Measurements from ENCODE around the gene MYO1D.

MYO1D gene

GRCh38 chr17:32846143-32846542, 30.8 kb downstream of the MYO1D start:
- Histone ChIP-seq H3K36me3 (ENCODE audit: control insufficient read depth in 5 of 5, insufficient read depth in 5 of 5, low read length in 5 of 5) (no peaks in the 10 kb centered on the region), H3K27me3 (ENCODE audit: control insufficient read depth in 5 of 5, insufficient read depth in 4 of 5, low read length in 5 of 5) (no peaks in the 10 kb centered on the region), H3K9me3 (ENCODE audit: control insufficient read depth in 5 of 5, low read length in 5 of 5) (no peaks in the 10 kb centered on the region), H3K9ac (ENCODE audit: low read length in 5 of 5) (no peak overlapping the region), H3K4me1 (ENCODE audit: control insufficient read depth in 5 of 5, insufficient read depth in 5 of 5, low read length in 5 of 5) (no peaks in the 10 kb centered on the region), H3K4me3 (ENCODE audit: low read depth in 1 of 5, low read length in 5 of 5) (no peak overlapping the region), H3K27ac (ENCODE audit: low read depth, low read length) (no peak overlapping the region)

- no peak overlapping the region for H3K4me3 ChIP-seq (ENCODE audit: low read depth in 1 of 5, low read length in 5 of 5)
- no peaks in the 10 kb centered on the region for H3K27me3 ChIP-seq (ENCODE audit: control insufficient read depth in 5 of 5, insufficient read depth in 4 of 5, low read length in 5 of 5)
- H3K9ac ChIP-seq (ENCODE audit: low read length in 5 of 5): no peak overlapping the region
- H3K27ac ChIP-seq (ENCODE audit: low read depth, low read length): no peak overlapping the region
- H3K9me3 ChIP-seq (ENCODE audit: control insufficient read depth in 5 of 5, low read length in 5 of 5): no peaks in the 10 kb centered on the region
- no peaks in the 10 kb centered on the region for H3K4me1 ChIP-seq (ENCODE audit: control insufficient read depth in 5 of 5, insufficient read depth in 5 of 5, low read length in 5 of 5)
- no peaks in the 10 kb centered on the region for H3K36me3 ChIP-seq (ENCODE audit: control insufficient read depth in 5 of 5, insufficient read depth in 5 of 5, low read length in 5 of 5)
Observed at GRCh38 chr17:32840241-32840640, 36.7 kb downstream of the MYO1D start.

GRCh38 chr17:32836527-32836926, 40.4 kb downstream of the MYO1D start:
- no peaks in the 10 kb centered on the region for H3K36me3 ChIP-seq (ENCODE audit: control insufficient read depth in 5 of 5, insufficient read depth in 5 of 5, low read length in 5 of 5)
- H3K9me3 ChIP-seq (ENCODE audit: control insufficient read depth in 5 of 5, low read length in 5 of 5): no peaks in the 10 kb centered on the region
- H3K27me3 ChIP-seq (ENCODE audit: control insufficient read depth in 5 of 5, insufficient read depth in 4 of 5, low read length in 5 of 5): peaks cover 0 to 2% (median 0%) of the 10 kb centered on the region in 5 donors
- H3K27ac ChIP-seq (ENCODE audit: low read depth, low read length): no peak overlapping the region
- H3K4me3 ChIP-seq (ENCODE audit: low read depth in 1 of 5, low read length in 5 of 5): no peak overlapping the region
- no peak overlapping the region for H3K9ac ChIP-seq (ENCODE audit: low read length in 5 of 5)
- no peaks in the 10 kb centered on the region for H3K4me1 ChIP-seq (ENCODE audit: control insufficient read depth in 5 of 5, insufficient read depth in 5 of 5, low read length in 5 of 5)

GRCh38 chr17:32835291-32835761, 41.6 kb downstream of the MYO1D start:
- no peaks in the 10 kb centered on the region for H3K4me1 ChIP-seq (ENCODE audit: control insufficient read depth in 5 of 5, insufficient read depth in 5 of 5, low read length in 5 of 5)
- H3K9me3 ChIP-seq (ENCODE audit: control insufficient read depth in 5 of 5, low read length in 5 of 5): no peaks in the 10 kb centered on the region
- H3K27ac ChIP-seq (ENCODE audit: low read depth, low read length): no peak overlapping the region
- H3K9ac ChIP-seq (ENCODE audit: low read length in 5 of 5): no peak overlapping the region
- H3K27me3 ChIP-seq (ENCODE audit: control insufficient read depth in 5 of 5, insufficient read depth in 4 of 5, low read length in 5 of 5): peaks cover 0 to 2% (median 0%) of the 10 kb centered on the region in 5 donors
- no peaks in the 10 kb centered on the region for H3K36me3 ChIP-seq (ENCODE audit: control insufficient read depth in 5 of 5, insufficient read depth in 5 of 5, low read length in 5 of 5)
- no peak overlapping the region for H3K4me3 ChIP-seq (ENCODE audit: low read depth in 1 of 5, low read length in 5 of 5)

- H3K9ac ChIP-seq (ENCODE audit: low read length in 5 of 5): no peak overlapping the region
- no peak overlapping the region for H3K4me3 ChIP-seq (ENCODE audit: low read depth in 1 of 5, low read length in 5 of 5)
- H3K27ac ChIP-seq (ENCODE audit: low read depth, low read length): no peak overlapping the region
- no peaks in the 10 kb centered on the region for H3K36me3 ChIP-seq (ENCODE audit: control insufficient read depth in 5 of 5, insufficient read depth in 5 of 5, low read length in 5 of 5)
- H3K9me3 ChIP-seq (ENCODE audit: control insufficient read depth in 5 of 5, low read length in 5 of 5): no peaks in the 10 kb centered on the region
- peaks cover 0 to 2% (median 0%) of the 10 kb centered on the region in 5 donors for H3K27me3 ChIP-seq (ENCODE audit: control insufficient read depth in 5 of 5, insufficient read depth in 4 of 5, low read length in 5 of 5)
- peaks cover 0 to under 1% (median 0%) of the 10 kb centered on the region in 5 donors for H3K4me1 ChIP-seq (ENCODE audit: control insufficient read depth in 5 of 5, insufficient read depth in 5 of 5, low read length in 5 of 5)
Observed at GRCh38 chr17:32834104-32834503, 42.8 kb downstream of the MYO1D start.

- no peak overlapping the region for H3K27ac ChIP-seq (ENCODE audit: low read depth, low read length)
- H3K4me3 ChIP-seq (ENCODE audit: low read depth in 1 of 5, low read length in 5 of 5): no peak overlapping the region
- H3K36me3 ChIP-seq (ENCODE audit: control insufficient read depth in 5 of 5, insufficient read depth in 5 of 5, low read length in 5 of 5): no peaks in the 10 kb centered on the region
- peaks cover 0 to 2% (median 0%) of the 10 kb centered on the region in 5 donors for H3K27me3 ChIP-seq (ENCODE audit: control insufficient read depth in 5 of 5, insufficient read depth in 4 of 5, low read length in 5 of 5)
- H3K9me3 ChIP-seq (ENCODE audit: control insufficient read depth in 5 of 5, low read length in 5 of 5): no peaks in the 10 kb centered on the region
- peaks cover 0 to 6% (median 1%) of the 10 kb centered on the region in 5 donors for H3K4me1 ChIP-seq (ENCODE audit: control insufficient read depth in 5 of 5, insufficient read depth in 5 of 5, low read length in 5 of 5)
- H3K9ac ChIP-seq (ENCODE audit: low read length in 5 of 5): no peak overlapping the region
Observed at GRCh38 chr17:32833526-32833925, 43.4 kb downstream of the MYO1D start.

- Histone ChIP-seq H3K4me3 (ENCODE audit: low read depth in 1 of 5, low read length in 5 of 5) (no peak overlapping the region), H3K9ac (ENCODE audit: low read length in 5 of 5) (no peak overlapping the region), H3K4me1 (ENCODE audit: control insufficient read depth in 5 of 5, insufficient read depth in 5 of 5, low read length in 5 of 5) (peaks cover 0 to 8% (median 1%) of the 10 kb centered on the region in 5 donors), H3K9me3 (ENCODE audit: control insufficient read depth in 5 of 5, low read length in 5 of 5) (no peaks in the 10 kb centered on the region), H3K36me3 (ENCODE audit: control insufficient read depth in 5 of 5, insufficient read depth in 5 of 5, low read length in 5 of 5) (no peaks in the 10 kb centered on the region), H3K27me3 (ENCODE audit: control insufficient read depth in 5 of 5, insufficient read depth in 4 of 5, low read length in 5 of 5) (peaks cover 0 to 2% (median 0%) of the 10 kb centered on the region in 5 donors), H3K27ac (ENCODE audit: low read depth, low read length) (no peak overlapping the region)
Observed at GRCh38 chr17:32833076-32833475, 43.8 kb downstream of the MYO1D start.

GRCh38 chr17:32831627-32832243, 45.2 kb downstream of the MYO1D start:
- Histone ChIP-seq H3K9ac (ENCODE audit: low read length in 5 of 5) (no peak overlapping the region), H3K36me3 (ENCODE audit: control insufficient read depth in 5 of 5, insufficient read depth in 5 of 5, low read length in 5 of 5) (no peaks in the 10 kb centered on the region), H3K4me3 (ENCODE audit: low read depth in 1 of 5, low read length in 5 of 5) (no peak overlapping the region), H3K9me3 (ENCODE audit: control insufficient read depth in 5 of 5, low read length in 5 of 5) (no peaks in the 10 kb centered on the region), H3K27me3 (ENCODE audit: control insufficient read depth in 5 of 5, insufficient read depth in 4 of 5, low read length in 5 of 5) (peaks cover 0 to 2% (median 0%) of the 10 kb centered on the region in 5 donors), H3K27ac (ENCODE audit: low read depth, low read length) (no peak overlapping the region), H3K4me1 (ENCODE audit: control insufficient read depth in 5 of 5, insufficient read depth in 5 of 5, low read length in 5 of 5) (peaks cover 3 to 14% (median 8%) of the 10 kb centered on the region in 5 donors)

GRCh38 chr17:32831223-32831622, 45.7 kb downstream of the MYO1D start:
- Histone ChIP-seq H3K9me3 (ENCODE audit: control insufficient read depth in 5 of 5, low read length in 5 of 5) (no peaks in the 10 kb centered on the region), H3K27ac (ENCODE audit: low read depth, low read length) (no peak overlapping the region), H3K27me3 (ENCODE audit: control insufficient read depth in 5 of 5, insufficient read depth in 4 of 5, low read length in 5 of 5) (peaks cover 0 to 2% (median 0%) of the 10 kb centered on the region in 5 donors), H3K9ac (ENCODE audit: low read length in 5 of 5) (no peak overlapping the region), H3K36me3 (ENCODE audit: control insufficient read depth in 5 of 5, insufficient read depth in 5 of 5, low read length in 5 of 5) (no peaks in the 10 kb centered on the region), H3K4me1 (ENCODE audit: control insufficient read depth in 5 of 5, insufficient read depth in 5 of 5, low read length in 5 of 5) (peaks cover 3 to 14% (median 8%) of the 10 kb centered on the region in 5 donors), H3K4me3 (ENCODE audit: low read depth in 1 of 5, low read length in 5 of 5) (no peak overlapping the region)

GRCh38 chr17:32828822-32829221, 48.1 kb downstream of the MYO1D start:
- Histone ChIP-seq H3K4me3 (ENCODE audit: low read depth in 1 of 5, low read length in 5 of 5) (peak overlapping the region in 1 of 5 donors; percentile 39), H3K9me3 (ENCODE audit: control insufficient read depth in 5 of 5, low read length in 5 of 5) (no peaks in the 10 kb centered on the region), H3K4me1 (ENCODE audit: control insufficient read depth in 5 of 5, insufficient read depth in 5 of 5, low read length in 5 of 5) (peaks cover 3 to 14% (median 8%) of the 10 kb centered on the region in 5 donors), H3K36me3 (ENCODE audit: control insufficient read depth in 5 of 5, insufficient read depth in 5 of 5, low read length in 5 of 5) (no peaks in the 10 kb centered on the region), H3K27me3 (ENCODE audit: control insufficient read depth in 5 of 5, insufficient read depth in 4 of 5, low read length in 5 of 5) (peaks cover 0 to 2% (median 0%) of the 10 kb centered on the region in 5 donors), H3K9ac (ENCODE audit: low read length in 5 of 5) (no peak overlapping the region), H3K27ac (ENCODE audit: low read depth, low read length) (no peak overlapping the region)
